ENCODE measurements around the gene MKI67. TPM values are rescaled to one million over a fixed set of nuclear protein-coding genes. Genes with fewer than 3 reads are reported as not detected.
A peak's percentile ranks its signal among the peaks of the same experiment; 100 is the strongest.

MKI67 gene
- total RNA-seq, 1 experiment from 2014 or later = 151 TPM

GRCh38 chr10:128047991-128048818, 78.0 kb downstream of the MKI67 start:
- Histone ChIP-seq H3K9me3 (ENCODE audit: control insufficient read depth, insufficient read depth, low read depth, low read length) (no peaks in the 10 kb centered on the region), H3K4me3 (ENCODE audit: low read depth in 2 of 2, low read length in 2 of 2) (no peak overlapping the region), H3K27ac (ENCODE audit: low read length) (no peak overlapping the region), H3K36me3 (ENCODE audit: control insufficient read depth, insufficient read depth, low read length) (no peaks in the 10 kb centered on the region), H3K4me1 (ENCODE audit: control insufficient read depth, insufficient read depth, low read length) (no peaks in the 10 kb centered on the region), H3K27me3 (ENCODE audit: control insufficient read depth, insufficient read depth, low read length) (no peaks in the 10 kb centered on the region)
- BruUV-seq (replicated peaks) = no TSS peak
- ATAC-seq = no peak
- no peak for TF ChIP-seq POLR2AphosphoS5 (IDR thresholded peaks at IDR 0.05; ENCODE audit: low read depth, low read length)
- TF ChIP-seq TCF7L2 (IDR thresholded peaks at IDR 0.05; ENCODE audit: low read depth, low read length) = no peak
- POLR2A ChIA-PET = no interaction called here
- CTCF ChIA-PET = interaction anchor here (1.3 kb wide), 1 partner anchor 37 kb away, joined by 3 read pairs; no protein-coding TSS in a partner anchor
- intact Hi-C loops (cut with micrococcal nuclease; ENCODE audit: unreplicated experiment) (no loop called here), in situ Hi-C loops (cut with HindIII; ENCODE audit: low pct_unique_long_range_greater_than_20kb, low sequenced_read_pairs) (no loop called here)
- no peak for DNase-seq (ENCODE audit: low read depth, low spot score)

GRCh38 chr10:128047351-128047750, 78.9 kb downstream of the MKI67 start:
- ATAC-seq (peak; percentile 79), DNase-seq (ENCODE audit: low read depth, low spot score) (no peak)
- Histone ChIP-seq H3K36me3 (ENCODE audit: control insufficient read depth, insufficient read depth, low read length) (no peaks in the 10 kb centered on the region), H3K4me3 (ENCODE audit: low read depth in 2 of 2, low read length in 2 of 2) (no peak overlapping the region), H3K9me3 (ENCODE audit: control insufficient read depth, insufficient read depth, low read depth, low read length) (no peaks in the 10 kb centered on the region), H3K27ac (ENCODE audit: low read length) (no peak overlapping the region), H3K27me3 (ENCODE audit: control insufficient read depth, insufficient read depth, low read length) (no peaks in the 10 kb centered on the region), H3K4me1 (ENCODE audit: control insufficient read depth, insufficient read depth, low read length) (no peaks in the 10 kb centered on the region)
- TF ChIP-seq SIN3A (IDR thresholded peaks at IDR 0.05; ENCODE audit: borderline replicate concordance, insufficient read depth, low read depth, low read length) (no peak), TCF7L2 (IDR thresholded peaks at IDR 0.05; ENCODE audit: low read depth, low read length) (no peak), REST (IDR thresholded peaks at IDR 0.05; ENCODE audit: insufficient read depth in 1 of 2, low read depth in 2 of 2, low read length in 1 of 2) (no peak), CTCF (IDR thresholded peaks at IDR 0.05) (no peak), POLR2AphosphoS5 (IDR thresholded peaks at IDR 0.05; ENCODE audit: low read depth, low read length) (no peak)
- intact Hi-C loops (cut with micrococcal nuclease; ENCODE audit: unreplicated experiment) = no loop called here
- no TSS peak for BruUV-seq (replicated peaks)
- in situ Hi-C loops (cut with HindIII; ENCODE audit: low pct_unique_long_range_greater_than_20kb, low sequenced_read_pairs) = no loop called here
- ChIA-PET CTCF (interaction anchor here (0.6 kb wide), 1 partner anchor 12 kb away, joined by 3 read pairs; no protein-coding TSS in a partner anchor), POLR2A (no interaction called here)

- H3K36me3 ChIP-seq (ENCODE audit: control insufficient read depth, insufficient read depth, low read length) = no peaks in the 10 kb centered on the region
- H3K27me3 ChIP-seq (ENCODE audit: control insufficient read depth, insufficient read depth, low read length) = no peaks in the 10 kb centered on the region
- ATAC-seq (no peak), DNase-seq (ENCODE audit: low read depth, low spot score) (no peak)
- no peaks in the 10 kb centered on the region for H3K4me1 ChIP-seq (ENCODE audit: control insufficient read depth, insufficient read depth, low read length)
- no TSS peak for BruUV-seq (replicated peaks)
- ChIA-PET CTCF (interaction anchor here (0.6 kb wide), 1 partner anchor 12 kb away, joined by 3 read pairs; no protein-coding TSS in a partner anchor), POLR2A (no interaction called here)
- no peaks in the 10 kb centered on the region for H3K9me3 ChIP-seq (ENCODE audit: control insufficient read depth, insufficient read depth, low read depth, low read length)
- H3K27ac ChIP-seq (ENCODE audit: low read length) = no peak overlapping the region
- TF ChIP-seq CTCF (IDR thresholded peaks at IDR 0.05) (no peak), POLR2AphosphoS5 (IDR thresholded peaks at IDR 0.05; ENCODE audit: low read depth, low read length) (no peak), SIN3A (IDR thresholded peaks at IDR 0.05; ENCODE audit: borderline replicate concordance, insufficient read depth, low read depth, low read length) (no peak), TCF7L2 (IDR thresholded peaks at IDR 0.05; ENCODE audit: low read depth, low read length) (no peak), REST (IDR thresholded peaks at IDR 0.05; ENCODE audit: insufficient read depth in 1 of 2, low read depth in 2 of 2, low read length in 1 of 2) (no peak)
- intact Hi-C loops (cut with micrococcal nuclease; ENCODE audit: unreplicated experiment) = no loop called here
- in situ Hi-C loops (cut with HindIII; ENCODE audit: low pct_unique_long_range_greater_than_20kb, low sequenced_read_pairs) = no loop called here
- H3K4me3 ChIP-seq (ENCODE audit: low read depth in 2 of 2, low read length in 2 of 2) = no peak overlapping the region
These were observed 79.3 kb downstream of the MKI67 start for GRCh38 chr10:128046953-128047290.

Data from Panc1 (cell line).